Loucy (cell line): ENCODE data around the gene FAM120B.

ENCODE experiments used
- H2AFZ ChIP-seq: fragments of 200-600 bp; sonication (generic); 2 replicates; pipeline ENCODE4 v1.6.0; 2016; ENCODE audit warnings: antibody characterized with exemption, mild to moderate bottlenecking, low read length, moderate library complexity
- H3F3A ChIP-seq: fragments of 200-600 bp; 2 replicates; pipeline ENCODE4 v1.6.0; 2016; ENCODE audit warnings: antibody characterized with exemption, low read depth, mild to moderate bottlenecking
- H3K27me3 ChIP-seq: fragments of 200-600 bp; sonication (generic); 2 replicates; pipeline ENCODE4 v1.6.1; 2014; ENCODE audit warnings: low read length, mild to moderate bottlenecking; ENCODE audit not compliant: insufficient read depth, poor library complexity, severe bottlenecking
- H3K36me3 ChIP-seq: fragments of 200-600 bp; sonication (generic); 2 replicates; pipeline ENCODE4 v1.6.1; 2016; ENCODE audit warnings: low read length; ENCODE audit not compliant: insufficient read depth
- H3K4me1 ChIP-seq: fragments of 200-600 bp; sonication (generic); 2 replicates; pipeline ENCODE4 v1.5.1; 2014; ENCODE audit warnings: low read length, mild to moderate bottlenecking; ENCODE audit not compliant: insufficient read depth, poor library complexity, severe bottlenecking
- H3K4me2 ChIP-seq: fragments of 200-600 bp; sonication (generic); 2 replicates; pipeline ENCODE4 v1.6.0; 2014; ENCODE audit warnings: antibody characterized with exemption, low read length, low read depth, mild to moderate bottlenecking; ENCODE audit not compliant: poor library complexity, severe bottlenecking
- H3K4me3 ChIP-seq: fragments of 200-600 bp; sonication (generic); 2 replicates; pipeline ENCODE4 v1.5.1; 2014; ENCODE audit warnings: low read length, mild to moderate bottlenecking, mixed read lengths; ENCODE audit not compliant: poor library complexity, severe bottlenecking
- H3K79me2 ChIP-seq: fragments of 200-600 bp; sonication (generic); 2 replicates; pipeline ENCODE4 v1.6.1; 2014; ENCODE audit warnings: low read length; ENCODE audit not compliant: insufficient read depth
- H3K9ac ChIP-seq: fragments of 200-600 bp; sonication (generic); 2 replicates; pipeline ENCODE4 v1.6.0; 2014; ENCODE audit warnings: mild to moderate bottlenecking, low read depth, low read length, moderate library complexity; ENCODE audit not compliant: poor library complexity, severe bottlenecking
- H3K9me2 ChIP-seq: fragments of 200-600 bp; sonication (generic); replicated peaks from 2 replicates; pipeline ENCODE4 v1.6.1; 2016; ENCODE audit warnings: low read depth, low read length, mixed read lengths
- H3K9me3 ChIP-seq: fragments of 200-600 bp; sonication (generic); 2 replicates; pipeline ENCODE4 v1.6.1; 2014; ENCODE audit warnings: mild to moderate bottlenecking, antibody characterized with exemption, low read length, low read depth; ENCODE audit not compliant: insufficient read depth
- H4K20me1 ChIP-seq: fragments of 200-600 bp; sonication (generic); 2 replicates; pipeline ENCODE4 v1.6.0; 2014; ENCODE audit warnings: antibody characterized with exemption, low read length, mild to moderate bottlenecking; ENCODE audit not compliant: insufficient read depth, poor library complexity, severe bottlenecking
- CTCF ChIP-seq: fragments of 200-600 bp; sonication (generic); conservative IDR thresholded peaks from 2 replicates; pipeline ENCODE4 v1.5.1; 2014; ENCODE audit warnings: mild to moderate bottlenecking, antibody characterized with exemption, low read length
- EZH2phosphoT487 ChIP-seq: fragments of 200-600 bp; IDR thresholded peaks from 2 replicates; pipeline ENCODE4 v1.6.1; 2018; ENCODE audit warnings: antibody characterized with exemption, mild to moderate bottlenecking, moderate library complexity, borderline replicate concordance

FAM120B gene

GRCh38 chr6:170439366-170440361, 133.1 kb downstream of the FAM120B start:
- H3K36me3 ChIP-seq: no peaks in the 10 kb centered on the region
- no peak overlapping the region for H3K4me3 ChIP-seq
- no peaks in the 10 kb centered on the region for H3K9me2 ChIP-seq
- no peaks in the 10 kb centered on the region for H4K20me1 ChIP-seq
- no peak overlapping the region for H2AFZ ChIP-seq
- TF ChIP-seq CTCF (no peak), EZH2phosphoT487 (no peak)
- H3K4me1 ChIP-seq: no peaks in the 10 kb centered on the region
- H3K9ac ChIP-seq: no peak overlapping the region
- no peaks in the 10 kb centered on the region for H3K79me2 ChIP-seq
- peaks cover 30% of the 10 kb centered on the region; the same call in 1 of the 2 replicates for H3K9me3 ChIP-seq
- no peaks in the 10 kb centered on the region for H3K27me3 ChIP-seq
- H3K4me2 ChIP-seq: no peak overlapping the region
- H3F3A ChIP-seq: no peaks in the 10 kb centered on the region

- Histone ChIP-seq H3K9ac (no peak overlapping the region), H4K20me1 (no peaks in the 10 kb centered on the region), H3K4me3 (no peak overlapping the region), H2AFZ (no peak overlapping the region), H3K4me2 (no peak overlapping the region), H3K27me3 (no peaks in the 10 kb centered on the region), H3K79me2 (no peaks in the 10 kb centered on the region), H3K4me1 (no peaks in the 10 kb centered on the region), H3K9me3 (peaks cover 29% of the 10 kb centered on the region; the same call in 1 of the 2 replicates), H3K9me2 (no peaks in the 10 kb centered on the region), H3F3A (no peaks in the 10 kb centered on the region), H3K36me3 (no peaks in the 10 kb centered on the region)
- TF ChIP-seq CTCF (no peak), EZH2phosphoT487 (no peak)
These were observed 133.9 kb downstream of the FAM120B start for GRCh38 chr6:170440437-170440836.

- Histone ChIP-seq H3K79me2 (no peaks in the 10 kb centered on the region), H3K9ac (no peak overlapping the region), H3K9me3 (peaks cover 20% of the 10 kb centered on the region; the same call in 1 of the 2 replicates), H2AFZ (no peak overlapping the region), H3K4me3 (no peak overlapping the region), H3K4me1 (no peaks in the 10 kb centered on the region), H3F3A (no peaks in the 10 kb centered on the region), H3K4me2 (no peak overlapping the region), H3K9me2 (no peaks in the 10 kb centered on the region), H3K27me3 (no peaks in the 10 kb centered on the region), H3K36me3 (no peaks in the 10 kb centered on the region), H4K20me1 (no peaks in the 10 kb centered on the region)
- TF ChIP-seq EZH2phosphoT487 (no peak), CTCF (no peak)
These were observed 134.8 kb downstream of the FAM120B start for GRCh38 chr6:170441316-170441715.
